ENCODE data around the gene KAT2A.

KAT2A gene

GRCh38 chr17:42103221-42103954 lies 17.8 kb downstream of the KAT2A start:
- TF ChIP-seq GLIS3 (CRISPR knock-in tag; IDR thresholded peaks at IDR 0.05) (no peak), BACH2 (CRISPR knock-in tag; IDR thresholded peaks at IDR 0.05; ENCODE audit: borderline replicate concordance) (no peak), CSDC2 (CRISPR knock-in tag; IDR thresholded peaks at IDR 0.05) (no peak), TOX (CRISPR knock-in tag; IDR thresholded peaks at IDR 0.05; ENCODE audit: borderline replicate concordance) (no peak), CREB5 (CRISPR knock-in tag; IDR thresholded peaks at IDR 0.05; ENCODE audit: low read depth) (no peak), PPARA (CRISPR knock-in tag; IDR thresholded peaks at IDR 0.05; ENCODE audit: borderline replicate concordance) (no peak), ZNF565 (CRISPR knock-in tag; conservative IDR thresholded peaks at IDR 0.05; ENCODE audit: low read depth) (no peak), SNAI2 (CRISPR knock-in tag; IDR thresholded peaks at IDR 0.05) (no peak), ARNTL (CRISPR knock-in tag; IDR thresholded peaks at IDR 0.05; ENCODE audit: borderline replicate concordance, low read depth) (no peak), ISL1 (CRISPR knock-in tag; IDR thresholded peaks at IDR 0.05) (no peak), ZFP3 (CRISPR knock-in tag; IDR thresholded peaks at IDR 0.05) (no peak), OSR1 (CRISPR knock-in tag; IDR thresholded peaks at IDR 0.05) (no peak), ZC3H10 (CRISPR knock-in tag; IDR thresholded peaks at IDR 0.05) (no peak), ZNF70 (CRISPR knock-in tag; IDR thresholded peaks at IDR 0.05) (no peak)
- ATAC-seq: no peak

- ATAC-seq: peak; percentile 93
- TF ChIP-seq ARNTL (CRISPR knock-in tag; IDR thresholded peaks at IDR 0.05; ENCODE audit: borderline replicate concordance, low read depth) (no peak), ZFP3 (CRISPR knock-in tag; IDR thresholded peaks at IDR 0.05) (peak; percentile 21; the same call in 1 of the 2 replicates)
Measured at GRCh38 chr17:42101513-42102292, 19.5 kb downstream of the KAT2A start.

GRCh38 chr17:42098730-42099399 lies 22.3 kb downstream of the KAT2A start:
- no peak for ATAC-seq
- TF ChIP-seq ZNF565 (CRISPR knock-in tag; conservative IDR thresholded peaks at IDR 0.05; ENCODE audit: low read depth) (no peak), ZC3H10 (CRISPR knock-in tag; IDR thresholded peaks at IDR 0.05) (no peak), RARB (CRISPR knock-in tag; IDR thresholded peaks at IDR 0.05) (no peak), POU6F1 (CRISPR knock-in tag; IDR thresholded peaks at IDR 0.05; ENCODE audit: borderline replicate concordance, low read depth) (no peak), TSHZ2 (CRISPR knock-in tag; IDR thresholded peaks at IDR 0.05) (no peak), PATZ1 (CRISPR knock-in tag; IDR thresholded peaks at IDR 0.05; ENCODE audit: borderline replicate concordance) (no peak), ESRRG (CRISPR knock-in tag; IDR thresholded peaks at IDR 0.05) (no peak), CREB5 (CRISPR knock-in tag; IDR thresholded peaks at IDR 0.05; ENCODE audit: low read depth) (no peak), TCF4 (CRISPR knock-in tag; IDR thresholded peaks at IDR 0.05; ENCODE audit: borderline replicate concordance) (no peak), PPARA (CRISPR knock-in tag; IDR thresholded peaks at IDR 0.05; ENCODE audit: borderline replicate concordance) (no peak), OSR1 (CRISPR knock-in tag; IDR thresholded peaks at IDR 0.05) (no peak), ZFP30 (CRISPR knock-in tag; IDR thresholded peaks at IDR 0.05) (no peak), ZFP3 (CRISPR knock-in tag; IDR thresholded peaks at IDR 0.05) (no peak), SNAI2 (CRISPR knock-in tag; IDR thresholded peaks at IDR 0.05) (no peak), BACH2 (CRISPR knock-in tag; IDR thresholded peaks at IDR 0.05; ENCODE audit: borderline replicate concordance) (no peak), CSDC2 (CRISPR knock-in tag; IDR thresholded peaks at IDR 0.05) (no peak), ARNTL (CRISPR knock-in tag; IDR thresholded peaks at IDR 0.05; ENCODE audit: borderline replicate concordance, low read depth) (no peak), ISL1 (CRISPR knock-in tag; IDR thresholded peaks at IDR 0.05) (no peak)
